ENCODE measurements around the gene ARHGAP32. TPM values are rescaled to one million over a fixed set of nuclear protein-coding genes. Genes with fewer than 3 reads are reported as not detected.

ARHGAP32 gene
- total RNA-seq, 1 donor from 2014 or later, result 41.4 TPM

DNA sequence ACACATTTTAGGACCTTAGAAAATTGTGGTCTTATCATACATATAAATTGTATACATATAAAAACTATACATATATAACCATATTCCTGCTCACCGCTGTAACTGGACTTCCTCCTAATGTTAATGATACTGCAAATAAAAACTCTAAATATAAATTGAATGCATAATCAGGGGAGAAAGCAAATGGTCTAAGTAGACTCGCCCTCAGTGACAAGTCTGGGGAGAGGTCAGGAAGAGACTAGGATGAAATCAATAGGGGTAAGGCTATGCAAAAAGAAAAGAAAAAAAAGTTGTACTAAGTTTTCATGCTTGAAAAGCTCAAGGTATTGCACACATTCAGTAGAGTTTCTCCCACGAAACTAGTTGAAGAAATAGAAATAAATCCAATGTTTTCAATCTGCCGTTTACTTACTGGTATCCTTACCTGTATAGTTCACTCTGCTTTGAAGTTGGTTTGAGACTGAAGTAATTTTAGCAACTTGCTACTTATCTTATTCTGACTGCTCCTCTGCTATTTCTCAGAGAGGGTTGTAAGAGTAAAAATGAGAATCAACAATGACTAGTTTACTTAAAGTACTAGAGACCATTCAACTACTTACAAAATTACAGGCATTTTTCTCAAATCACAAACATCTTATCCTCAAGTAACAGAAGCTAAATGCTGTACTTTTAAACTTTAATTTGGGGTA lies 12.2 kb upstream of the ARHGAP32 start:
- Mint-ChIP-seq H3K4me3 (no peak overlapping the region), H3K27ac (no peak overlapping the region), H3K27me3 (ENCODE audit: low read depth) (no peaks in the 10 kb centered on the region), H3K36me3 (peaks cover 12% of the 10 kb centered on the region), H3K9me3 (peaks cover 10% of the 10 kb centered on the region), H3K4me1 (peaks cover 16% of the 10 kb centered on the region)
- TF ChIP-seq, protein P1, sequence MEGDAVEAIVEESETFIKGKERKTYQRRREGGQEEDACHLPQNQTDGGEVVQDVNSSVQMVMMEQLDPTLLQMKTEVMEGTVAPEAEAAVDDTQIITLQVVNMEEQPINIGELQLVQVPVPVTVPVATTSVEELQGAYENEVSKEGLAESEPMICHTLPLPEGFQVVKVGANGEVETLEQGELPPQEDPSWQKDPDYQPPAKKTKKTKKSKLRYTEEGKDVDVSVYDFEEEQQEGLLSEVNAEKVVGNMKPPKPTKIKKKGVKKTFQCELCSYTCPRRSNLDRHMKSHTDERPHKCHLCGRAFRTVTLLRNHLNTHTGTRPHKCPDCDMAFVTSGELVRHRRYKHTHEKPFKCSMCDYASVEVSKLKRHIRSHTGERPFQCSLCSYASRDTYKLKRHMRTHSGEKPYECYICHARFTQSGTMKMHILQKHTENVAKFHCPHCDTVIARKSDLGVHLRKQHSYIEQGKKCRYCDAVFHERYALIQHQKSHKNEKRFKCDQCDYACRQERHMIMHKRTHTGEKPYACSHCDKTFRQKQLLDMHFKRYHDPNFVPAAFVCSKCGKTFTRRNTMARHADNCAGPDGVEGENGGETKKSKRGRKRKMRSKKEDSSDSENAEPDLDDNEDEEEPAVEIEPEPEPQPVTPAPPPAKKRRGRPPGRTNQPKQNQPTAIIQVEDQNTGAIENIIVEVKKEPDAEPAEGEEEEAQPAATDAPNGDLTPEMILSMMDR (IDR thresholded peaks at IDR 0.05; ENCODE audit: unreplicated experiment), result no peak
- no peak for DNase-seq (ENCODE audit: low spot score in 2 of 2, unreplicated experiment in 2 of 2)

- Mint-ChIP-seq H3K4me1 (peaks cover under 1% of the 10 kb centered on the region), H3K27ac (no peak overlapping the region), H3K4me3 (no peak overlapping the region), H3K9me3 (peaks cover 19% of the 10 kb centered on the region), H3K36me3 (peaks cover 22% of the 10 kb centered on the region), H3K27me3 (ENCODE audit: low read depth) (no peaks in the 10 kb centered on the region)
- no peak for DNase-seq (ENCODE audit: low spot score in 2 of 2, unreplicated experiment in 2 of 2)
- TF ChIP-seq, protein P1 (IDR thresholded peaks at IDR 0.05; ENCODE audit: unreplicated experiment), result no peak
These were observed 10.5 kb upstream of the ARHGAP32 start for GRCh38 chr11:129202646-129203045.

DNA sequence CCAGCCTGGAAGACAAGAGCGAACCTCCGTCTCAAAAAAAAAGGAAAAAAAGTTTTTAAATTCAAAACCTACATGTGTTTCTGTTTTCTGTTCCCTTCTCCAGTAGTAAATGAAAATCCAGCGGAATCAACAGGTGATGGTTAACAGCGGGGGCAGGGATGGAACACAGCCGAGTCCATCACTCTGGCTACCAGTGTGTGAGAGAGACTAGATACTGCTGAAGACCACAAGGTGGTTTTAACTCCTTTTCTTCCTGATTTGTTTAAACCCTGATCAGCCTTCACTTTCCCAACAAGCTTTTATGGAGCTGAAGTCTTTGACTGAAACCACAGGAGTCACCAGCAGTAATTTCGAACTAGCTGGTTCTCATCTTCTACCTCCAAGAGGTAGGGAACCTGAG lies 3.6 kb upstream of the ARHGAP32 start:
- no peak overlapping the region for H3K27ac Mint-ChIP-seq
- no peak overlapping the region for H3K4me3 Mint-ChIP-seq
- no peak for DNase-seq (ENCODE audit: low spot score in 2 of 2, unreplicated experiment in 2 of 2)
- peaks cover 5% of the 10 kb centered on the region for H3K4me1 Mint-ChIP-seq
- peaks cover 19% of the 10 kb centered on the region for H3K9me3 Mint-ChIP-seq
- TF ChIP-seq, protein P1 (IDR thresholded peaks at IDR 0.05; ENCODE audit: unreplicated experiment), result no peak
- peaks cover 25% of the 10 kb centered on the region for H3K36me3 Mint-ChIP-seq
- no peaks in the 10 kb centered on the region for H3K27me3 Mint-ChIP-seq (ENCODE audit: low read depth)

GRCh38 chr11:129191649-129192048 lies 476 bp downstream of the ARHGAP32 start:
- TF ChIP-seq, protein P1 (IDR thresholded peaks at IDR 0.05; ENCODE audit: unreplicated experiment), result no peak
- Mint-ChIP-seq H3K9me3 (peaks cover 6% of the 10 kb centered on the region), H3K4me1 (peaks cover 18% of the 10 kb centered on the region), H3K27me3 (ENCODE audit: low read depth) (no peaks in the 10 kb centered on the region), H3K4me3 (no peak overlapping the region), H3K36me3 (peaks cover 8% of the 10 kb centered on the region), H3K27ac (no peak overlapping the region)
- DNase-seq (ENCODE audit: low spot score in 2 of 2, unreplicated experiment in 2 of 2), result no peak

DNA sequence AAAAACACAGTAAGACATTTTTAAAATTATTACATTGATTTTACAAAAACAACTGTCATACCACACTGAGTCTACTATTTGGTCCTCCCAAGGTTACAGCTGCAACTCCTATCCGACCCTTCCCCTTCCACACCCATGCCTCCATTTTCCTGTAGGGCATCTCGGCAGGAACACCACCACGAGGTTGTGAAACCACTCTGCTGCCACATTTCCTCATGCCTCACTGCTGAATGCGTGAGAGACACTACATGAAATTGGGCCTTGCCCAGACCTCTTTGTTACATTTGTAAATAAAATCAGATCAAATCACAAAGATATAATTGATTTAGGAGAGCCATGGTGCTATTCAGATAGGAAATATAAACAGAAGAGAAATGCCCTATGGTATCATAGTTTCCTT lies 2.0 kb downstream of the ARHGAP32 start:
- peaks cover 13% of the 10 kb centered on the region for H3K36me3 Mint-ChIP-seq
- H3K27me3 Mint-ChIP-seq (ENCODE audit: low read depth), result no peaks in the 10 kb centered on the region
- TF ChIP-seq, protein P1 (IDR thresholded peaks at IDR 0.05; ENCODE audit: unreplicated experiment), result no peak
- peaks cover 16% of the 10 kb centered on the region for H3K9me3 Mint-ChIP-seq
- H3K4me3 Mint-ChIP-seq, result no peak overlapping the region
- peaks cover 18% of the 10 kb centered on the region for H3K4me1 Mint-ChIP-seq
- DNase-seq (ENCODE audit: low spot score in 2 of 2, unreplicated experiment in 2 of 2), result no peak
- no peak overlapping the region for H3K27ac Mint-ChIP-seq

Measured in mesothelial cell of epicardium (in vitro differentiated cells).